ENCODE data around the gene VNN1.
"Not testable (repeated sequence)": the region's sequence is repeated elsewhere in the genome, so short reads cannot be mapped to it uniquely, and the experiment has no call there.

The VNN1 gene

GRCh38 chr6:132666118-132666517 lies 47.7 kb downstream of the VNN1 start:
- DNase-seq, result no peak

DNA sequence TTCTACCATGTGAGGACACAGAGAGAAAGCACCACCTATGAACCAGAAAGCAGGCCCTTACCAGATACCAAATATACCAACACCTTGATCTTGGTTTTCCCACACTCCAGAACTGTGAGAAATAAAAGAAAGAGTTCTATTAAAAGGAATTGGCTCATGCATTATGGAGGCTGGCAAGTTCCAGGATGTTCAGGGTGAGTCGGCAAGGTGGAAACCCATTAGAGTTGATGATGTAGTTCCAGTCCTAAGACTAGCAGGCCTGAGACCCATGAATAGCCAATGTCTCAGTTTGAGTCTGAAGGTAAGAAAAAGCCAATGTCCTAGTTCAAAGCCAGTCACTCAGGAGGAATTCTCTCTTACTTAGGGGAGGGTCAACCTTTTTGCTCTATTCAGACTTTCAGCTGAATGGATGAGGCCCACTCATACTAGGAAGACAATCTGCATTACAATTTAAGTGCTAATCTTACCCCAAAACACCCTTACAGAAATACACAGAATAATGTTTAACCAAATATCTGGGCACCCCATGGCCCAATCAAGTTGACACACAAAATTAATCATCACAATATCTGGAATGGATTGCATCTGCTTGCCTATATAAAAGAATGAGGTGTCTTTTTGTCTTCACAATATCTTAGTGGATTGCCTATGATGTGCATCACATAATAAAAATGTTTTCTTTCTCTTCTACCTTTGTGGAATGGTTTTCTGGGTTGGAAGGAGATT lies 49.4 kb downstream of the VNN1 start:
- no peak for DNase-seq

- DNase-seq, result no peak
These were observed 50.2 kb downstream of the VNN1 start for GRCh38 chr6:132663661-132664060.

GRCh38 chr6:132661906-132662305 lies 51.9 kb downstream of the VNN1 start:
- DNase-seq, result no peak

DNA sequence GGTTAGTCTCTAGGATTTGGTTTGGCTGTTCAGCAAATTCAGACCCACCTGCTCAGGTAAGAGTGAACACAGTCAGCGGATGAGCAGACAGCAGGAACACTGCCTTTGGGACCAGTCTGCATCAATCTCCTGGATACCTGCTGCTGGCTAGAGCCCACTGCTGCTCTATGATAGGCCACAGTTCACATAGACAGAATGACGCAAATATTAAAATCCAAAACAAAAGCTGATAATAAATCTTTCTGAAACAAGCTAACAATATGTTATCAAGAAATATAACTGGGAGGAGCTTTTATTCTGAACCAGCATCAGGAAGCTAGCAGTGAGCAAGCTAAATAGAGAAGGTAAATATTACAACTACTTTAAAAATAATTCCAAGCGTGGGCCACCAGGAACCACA lies 54.8 kb downstream of the VNN1 start, which contains the start of gene TAAR1:
TSS of gene TAAR1 (minus strand) at position 101 of the 400 bp plus-strand sequence. CDS start 13,179 bp downstream, outside the sequence.
- no peak for DNase-seq

- no peak for DNase-seq
These were observed 62.8 kb downstream of the VNN1 start for GRCh38 chr6:132651062-132651461.

- no peak for DNase-seq
These were observed 63.4 kb downstream of the VNN1 start for GRCh38 chr6:132650429-132650828.

DNA sequence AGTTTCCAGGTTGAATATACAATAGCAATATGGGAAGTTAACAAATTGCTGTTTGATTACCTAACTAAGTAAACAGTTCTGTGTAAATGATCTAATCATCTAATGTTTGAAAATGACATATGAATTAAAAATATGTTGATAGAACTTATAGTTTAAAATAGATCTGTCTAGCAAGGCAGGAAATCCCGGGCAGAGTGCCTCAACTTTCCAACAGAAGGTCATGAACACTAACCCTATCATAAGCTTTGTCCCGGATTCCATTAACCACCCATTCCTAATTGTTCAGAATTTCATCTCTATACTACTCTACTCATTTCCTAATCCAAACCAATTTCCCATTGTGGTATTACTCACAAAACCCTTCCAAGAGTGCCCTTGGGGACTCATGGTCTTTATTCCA lies 65.0 kb downstream of the VNN1 start:
- no peak for DNase-seq

DNA sequence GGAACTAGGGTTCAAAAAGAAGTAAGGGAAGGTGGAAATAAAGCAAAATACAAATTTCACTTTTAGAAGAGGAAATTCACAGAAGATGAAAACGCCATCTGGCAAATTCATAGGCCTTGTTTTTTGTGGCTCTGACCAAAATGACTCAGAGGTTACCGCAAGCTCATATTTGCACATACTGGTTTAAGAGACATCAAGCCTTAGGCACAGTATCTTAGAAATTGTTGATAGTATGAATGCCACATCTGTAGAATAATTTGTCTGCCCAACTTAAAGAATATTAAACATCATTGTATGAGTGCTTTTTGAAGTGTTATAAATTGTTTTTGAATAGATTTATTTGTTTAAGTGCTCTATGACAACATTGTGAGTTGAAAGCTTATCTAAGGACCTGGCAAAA lies 65.5 kb downstream of the VNN1 start:
- no peak for DNase-seq

DNA sequence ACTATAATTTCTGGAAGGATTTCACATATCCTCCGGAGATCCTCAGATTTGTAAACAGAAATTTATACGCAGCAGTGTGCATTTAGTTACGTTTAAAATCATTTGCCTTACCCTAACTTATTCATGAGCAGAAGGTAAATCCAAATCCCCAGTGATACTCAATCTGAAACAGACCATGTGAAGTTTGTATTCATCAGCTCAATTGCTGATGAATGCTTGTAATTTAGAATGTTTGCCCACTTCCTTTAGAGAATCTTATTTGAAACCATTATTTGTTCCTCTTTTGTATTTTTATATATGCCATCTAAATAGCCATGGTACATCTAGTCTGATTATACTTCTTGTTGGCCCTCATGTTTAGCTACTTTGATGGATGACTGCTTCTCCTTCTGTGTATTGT lies 70.3 kb downstream of the VNN1 start:
- no peak for DNase-seq

- DNase-seq, result not testable (repeated sequence)
These were observed 76.7 kb downstream of the VNN1 start for GRCh38 chr6:132637135-132637534.

GRCh38 chr6:132635906-132636305 lies 77.9 kb downstream of the VNN1 start:
- DNase-seq, result not testable (repeated sequence)

DNA sequence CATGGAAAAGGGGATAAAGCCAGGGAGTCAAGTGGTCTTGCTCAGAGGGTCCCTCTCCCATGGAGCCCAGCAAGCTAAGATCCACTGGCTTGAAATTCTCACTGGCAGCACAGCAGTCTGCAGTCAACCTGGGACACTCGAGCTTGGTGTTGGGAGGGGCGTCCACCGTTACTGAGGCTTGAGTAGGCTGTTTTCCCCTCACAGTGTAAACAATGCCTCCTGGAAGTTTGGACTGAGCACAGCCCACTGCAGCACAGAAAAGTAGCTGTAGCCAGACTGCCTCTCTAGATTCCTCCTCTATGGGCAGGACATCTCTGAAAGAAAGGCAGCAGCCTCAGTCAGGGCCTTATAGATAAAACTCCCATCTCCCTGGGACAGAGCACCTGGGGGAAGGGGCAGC lies 78.6 kb downstream of the VNN1 start:
- not testable (repeated sequence) for DNase-seq

GRCh38 chr6:132634796-132635195 lies 79.1 kb downstream of the VNN1 start:
- no peak for DNase-seq

DNA sequence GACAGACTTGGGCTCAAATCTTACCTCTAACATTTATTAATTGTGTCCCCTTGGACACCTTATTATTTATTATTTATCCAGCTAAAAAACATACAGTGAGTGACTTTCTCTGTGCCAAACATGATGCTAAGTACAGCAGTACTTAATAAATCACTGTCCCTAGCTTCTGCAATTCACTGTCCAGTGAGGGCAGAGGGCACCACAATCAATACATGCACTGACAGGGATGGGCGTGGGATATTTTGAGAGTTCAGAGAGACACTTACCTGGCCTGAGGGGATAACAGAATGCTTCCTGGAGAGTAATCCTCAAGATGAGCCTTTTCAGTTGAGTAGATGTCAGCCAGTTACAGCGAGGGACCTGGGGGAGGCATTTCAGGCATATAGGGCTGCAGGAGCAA lies 80.5 kb downstream of the VNN1 start:
- DNase-seq, result no peak
